HG03103 (cell line): ENCODE data around the gene RPS4Y2.

ENCODE experiments used
- ATAC-seq: cut with Tn5 transposase; IDR thresholded peaks from one replicate; pipeline ENCODE4 v1.9.1; 2021; ENCODE audit warnings: low read depth; ENCODE audit not compliant: unreplicated experiment

RPS4Y2 gene

GRCh38 chrY:20817067-20817466 is 61.2 kb downstream of the RPS4Y2 start:
- no peak for ATAC-seq
